Effector CD4-positive, alpha-beta T cell (primary cell): ENCODE measurements around the gene IL10RB.
"Not testable (repeated sequence)": the region's sequence is repeated elsewhere in the genome, so short reads cannot be mapped to it uniquely, and the experiment has no call there.

ENCODE experiments used
- DNase-seq: peaks from one replicate; pipeline ENCODE4 v3.0.0-alpha.2; 2020

Gene IL10RB

GRCh38 chr21:33305344-33305671 is 39.1 kb downstream of the IL10RB start:
- no peak for DNase-seq

GRCh38 chr21:33305938-33306337 is 39.8 kb downstream of the IL10RB start:
- DNase-seq: no peak

GRCh38 chr21:33308586-33309490 is 42.7 kb downstream of the IL10RB start:
- DNase-seq: no peak

- no peak for DNase-seq
Observed at GRCh38 chr21:33309778-33310177, 43.6 kb downstream of the IL10RB start.

- DNase-seq: no peak
Observed at GRCh38 chr21:33312121-33312520, 46.0 kb downstream of the IL10RB start.

GRCh38 chr21:33313183-33313582 is 47.0 kb downstream of the IL10RB start:
- DNase-seq: no peak

GRCh38 chr21:33313611-33314010 is 47.4 kb downstream of the IL10RB start:
- no peak for DNase-seq

GRCh38 chr21:33314111-33314510 is 47.9 kb downstream of the IL10RB start:
- DNase-seq: no peak

GRCh38 chr21:33315946-33316710 is 50.0 kb downstream of the IL10RB start:
- no peak for DNase-seq

GRCh38 chr21:33317145-33317544 is 51.0 kb downstream of the IL10RB start:
- DNase-seq: no peak

GRCh38 chr21:33317786-33318486 is 51.8 kb downstream of the IL10RB start:
- no peak for DNase-seq

- DNase-seq: not testable (repeated sequence)
Observed at GRCh38 chr21:33321005-33321404, 54.8 kb downstream of the IL10RB start.

- not testable (repeated sequence) for DNase-seq
Observed at GRCh38 chr21:33323610-33324009, 57.4 kb downstream of the IL10RB start.

- peak; percentile 97 for DNase-seq
Observed at GRCh38 chr21:33324291-33325221, 58.4 kb downstream of the IL10RB start, which contains the start of gene IFNAR1. Gene IFNAR1, plus strand, starts transcription at chr21:33324970. Its CDS starts 86 bp downstream, at chr21:33325056.

GRCh38 chr21:33325222-33326067 is 59.3 kb downstream of the IL10RB start:
- peak; percentile 64 for DNase-seq

- DNase-seq: no peak
Observed at GRCh38 chr21:33327326-33327725, 61.2 kb downstream of the IL10RB start.

GRCh38 chr21:33327792-33328433 is 61.7 kb downstream of the IL10RB start:
- no peak for DNase-seq

GRCh38 chr21:33330726-33331125 is 64.6 kb downstream of the IL10RB start:
- DNase-seq: no peak

GRCh38 chr21:33332143-33332542 is 66.0 kb downstream of the IL10RB start:
- no peak for DNase-seq

- DNase-seq: no peak
Observed at GRCh38 chr21:33334191-33334590, 68.0 kb downstream of the IL10RB start.

GRCh38 chr21:33334824-33335223 is 68.7 kb downstream of the IL10RB start:
- no peak for DNase-seq
